HG03175 (cell line): ENCODE data around the gene HTR1B.

Source experiments
- ATAC-seq: cut with Tn5 transposase; IDR thresholded peaks from one replicate; pipeline ENCODE4 v1.9.1; 2021; ENCODE audit warnings: mild to moderate bottlenecking, moderate library complexity; ENCODE audit not compliant: unreplicated experiment

HTR1B gene

GRCh38 chr6:77463308-77463860 lies at the start of gene HTR1B:
Gene HTR1B, minus strand, starts transcription at chr6:77463491. Its CDS starts 88 bp downstream, at chr6:77463403.
- no peak for ATAC-seq

DNA sequence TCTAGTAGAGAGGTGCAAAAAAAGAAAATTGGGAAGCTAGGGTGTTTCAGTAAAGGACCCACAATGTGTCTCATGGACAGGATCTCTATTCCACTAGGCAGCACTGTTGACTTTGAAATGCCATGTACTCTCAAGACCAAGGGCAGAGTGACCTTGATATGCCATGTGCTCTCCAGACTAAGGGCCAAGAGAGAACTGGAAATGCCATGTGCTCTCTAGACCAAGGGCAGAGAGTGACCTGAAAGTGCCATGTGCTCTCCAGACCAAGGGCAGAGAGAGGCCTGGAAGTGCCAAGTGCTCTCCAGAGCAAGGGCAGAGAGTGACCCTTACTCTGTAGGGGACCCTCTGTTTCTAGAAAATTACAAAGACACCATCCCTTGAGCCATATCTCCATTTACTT lies 49.3 kb upstream of the HTR1B start:
- no peak for ATAC-seq

GRCh38 chr6:77511860-77512259 lies 48.6 kb upstream of the HTR1B start:
- no peak for ATAC-seq

DNA sequence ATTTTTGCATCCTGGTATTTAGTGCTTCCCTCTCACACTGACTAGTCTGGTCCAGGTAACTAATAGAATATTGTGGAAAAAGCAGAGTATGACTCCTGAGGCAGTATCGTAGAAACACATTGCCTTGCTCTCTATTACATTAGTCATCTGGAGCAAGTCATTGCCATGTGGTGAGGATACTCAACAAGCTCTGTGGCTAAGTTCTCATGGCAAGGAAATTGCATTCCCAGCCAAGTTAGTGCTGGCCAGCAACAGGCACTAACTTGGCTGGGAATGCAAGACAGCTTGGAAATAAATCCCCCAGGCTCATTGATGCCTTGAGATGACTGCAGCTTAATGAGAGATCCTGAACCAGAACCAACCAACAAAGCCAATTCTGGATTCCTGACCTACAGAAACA lies 39.7 kb upstream of the HTR1B start:
- no peak for ATAC-seq

- ATAC-seq: no peak
Observed at GRCh38 chr6:77492530-77492929, 29.2 kb upstream of the HTR1B start.

DNA sequence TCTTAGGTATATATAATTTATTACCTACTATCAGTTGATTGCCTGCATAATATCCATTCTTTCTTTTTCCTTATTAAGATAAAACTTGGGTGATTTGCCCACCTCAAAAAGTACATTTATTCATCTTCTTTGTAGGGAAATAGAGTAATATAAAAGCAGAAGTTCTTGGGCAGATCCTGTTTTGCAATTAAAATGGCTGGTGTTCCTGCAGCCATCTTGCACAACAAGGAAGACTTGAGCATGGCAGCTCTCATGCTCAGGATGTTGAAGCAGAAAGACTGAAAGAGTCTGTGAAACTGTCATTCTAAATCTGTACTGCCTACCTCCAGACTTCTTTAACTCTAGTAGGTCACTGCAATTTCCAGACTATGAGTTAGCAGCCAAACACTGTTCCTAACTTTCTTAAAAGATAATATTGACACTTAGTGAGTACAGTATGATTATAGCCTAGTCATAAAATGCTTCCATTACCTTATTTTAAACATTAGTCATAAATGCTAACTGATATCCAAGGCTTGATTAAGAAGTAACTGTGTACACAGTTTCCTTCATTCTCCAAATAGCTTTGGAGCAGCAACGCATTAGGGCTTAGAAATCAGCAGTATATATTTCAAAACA lies 24.6 kb upstream of the HTR1B start:
- ATAC-seq: no peak

GRCh38 chr6:77482981-77483380 lies 19.7 kb upstream of the HTR1B start:
- ATAC-seq: no peak

GRCh38 chr6:77474973-77475372 lies 11.7 kb upstream of the HTR1B start:
- no peak for ATAC-seq

DNA sequence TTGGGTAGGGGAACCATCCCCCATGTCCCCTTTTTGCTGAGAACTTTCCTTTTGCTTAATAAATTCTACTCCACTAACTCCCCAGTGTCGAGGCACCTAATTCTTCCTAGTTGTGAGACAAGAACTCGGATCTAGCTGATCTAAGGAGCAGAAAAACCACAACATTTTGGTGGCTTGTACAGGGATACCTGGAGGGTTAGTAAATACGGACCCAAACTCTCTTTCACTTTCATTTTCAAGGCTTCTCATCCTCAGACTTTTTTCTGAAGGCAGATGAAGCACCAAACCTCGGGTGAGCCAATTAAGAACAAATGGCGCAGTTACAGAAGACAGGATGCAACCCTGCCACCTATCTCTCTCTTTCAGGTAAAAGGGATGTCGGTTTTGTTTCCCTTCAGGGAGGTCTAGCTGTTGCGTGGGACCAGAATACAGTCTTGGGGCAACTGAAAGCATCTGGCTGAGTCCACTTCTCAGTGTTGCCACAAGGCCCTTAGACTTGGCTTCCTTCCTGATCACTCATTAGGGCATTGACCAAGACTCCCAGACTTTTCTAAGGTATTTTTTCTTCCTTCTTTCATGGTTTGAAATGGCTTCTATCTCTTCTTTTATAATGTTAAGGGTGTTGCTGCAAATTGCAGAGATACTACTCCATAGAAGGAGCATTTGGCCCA lies 11.1 kb upstream of the HTR1B start:
- ATAC-seq: no peak

- ATAC-seq: no peak
Observed at GRCh38 chr6:77470983-77471382, 7.7 kb upstream of the HTR1B start.

GRCh38 chr6:77468939-77469338 lies 5.6 kb upstream of the HTR1B start:
- no peak for ATAC-seq

GRCh38 chr6:77466451-77467437 lies 3.5 kb upstream of the HTR1B start:
- peak; percentile 82 for ATAC-seq

DNA sequence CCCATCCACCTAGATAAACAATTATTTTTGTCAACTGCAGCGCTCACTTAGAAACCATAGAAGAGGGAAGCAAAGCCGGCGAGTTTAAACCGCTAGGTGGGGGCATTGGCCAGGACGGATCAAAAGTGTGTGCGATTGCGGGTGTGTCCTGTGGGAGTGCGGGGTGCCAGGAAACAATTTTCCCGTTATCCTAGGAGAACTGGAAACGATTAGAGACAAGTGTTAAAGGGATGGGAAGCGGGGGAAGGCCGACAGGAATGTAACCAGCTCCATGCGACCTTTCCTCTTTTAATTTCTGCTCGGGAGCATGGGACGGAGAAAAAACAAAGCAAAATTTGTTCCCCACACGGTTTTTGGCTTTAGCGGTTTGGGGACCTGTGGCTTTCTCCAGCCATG lies 2.8 kb upstream of the HTR1B start:
- ATAC-seq: peak; percentile 88

DNA sequence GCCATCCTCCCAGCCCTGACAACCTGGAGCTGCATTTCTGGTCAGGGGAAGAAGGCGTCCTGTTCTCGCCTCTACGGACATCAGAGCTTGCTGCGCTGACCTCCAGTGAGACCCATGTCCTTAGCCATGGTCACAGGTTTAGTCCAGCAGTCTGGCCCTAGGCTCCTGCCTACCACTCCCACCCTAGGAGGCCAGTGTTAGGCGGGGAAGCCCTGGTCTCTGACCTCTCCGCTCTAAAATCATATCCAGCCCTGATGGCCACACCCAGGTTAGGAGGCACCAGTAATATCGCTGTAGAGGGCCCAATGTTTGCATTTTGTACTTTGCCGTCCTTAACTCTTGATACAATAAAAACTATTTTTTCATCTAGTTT lies 1.2 kb upstream of the HTR1B start:
- no peak for ATAC-seq

DNA sequence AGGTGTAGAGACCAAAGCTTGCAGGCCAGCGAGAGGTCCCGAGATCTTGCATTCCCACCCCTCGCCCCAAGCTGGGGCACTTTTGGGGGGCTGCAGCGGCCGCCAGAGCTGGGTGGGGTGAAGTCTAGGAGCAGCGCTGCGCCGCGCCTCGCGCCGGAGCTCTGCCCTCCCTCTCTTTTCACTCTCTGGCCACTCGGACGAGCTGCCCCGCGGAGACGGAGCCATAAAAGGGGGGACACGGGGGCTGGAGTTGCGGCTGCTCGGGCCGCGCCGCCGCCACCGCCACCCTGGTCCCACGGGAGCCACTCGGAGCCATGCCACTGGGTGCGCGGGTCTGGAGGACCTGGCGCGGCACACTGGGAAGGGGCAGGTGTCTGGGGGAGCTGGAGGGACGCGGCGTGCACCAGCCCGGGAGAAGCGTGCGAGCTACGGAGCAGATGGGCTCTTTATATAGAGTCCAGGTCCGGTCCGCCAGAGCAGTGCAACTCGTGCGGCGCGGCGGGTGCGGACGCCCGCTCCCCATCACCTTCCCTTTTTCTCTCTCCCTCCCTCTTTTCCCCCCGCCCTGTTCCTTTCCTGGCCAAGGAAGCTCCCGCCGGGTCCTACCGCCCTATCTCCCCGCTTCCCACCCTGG lies 687 bp upstream of the HTR1B start:
- no peak for ATAC-seq

GRCh38 chr6:77462359-77463307 lies 658 bp downstream of the HTR1B start:
- no peak for ATAC-seq

- ATAC-seq: no peak
Observed at GRCh38 chr6:77461796-77462195, 1.5 kb downstream of the HTR1B start.

- no peak for ATAC-seq
Observed at GRCh38 chr6:77458421-77458820, 4.9 kb downstream of the HTR1B start.

- ATAC-seq: peak; percentile 70
Observed at GRCh38 chr6:77457720-77458349, 5.5 kb downstream of the HTR1B start.
